HTR-8/SVneo (cell line): Measurements from ENCODE around the gene PLXND1.

Experiments
- DNase-seq: peaks from one replicate; pipeline ENCODE4 v3.0.0; 2011; ENCODE audit warnings: low spot score, mixed read lengths; ENCODE audit not compliant: insufficient read length
- FAIRE-seq: peaks from 2 replicates; lab custom pipeline; 2011; peaks lifted over from hg19 to GRCh38; lab: Jason Lieb, UNC

Gene PLXND1

DNA sequence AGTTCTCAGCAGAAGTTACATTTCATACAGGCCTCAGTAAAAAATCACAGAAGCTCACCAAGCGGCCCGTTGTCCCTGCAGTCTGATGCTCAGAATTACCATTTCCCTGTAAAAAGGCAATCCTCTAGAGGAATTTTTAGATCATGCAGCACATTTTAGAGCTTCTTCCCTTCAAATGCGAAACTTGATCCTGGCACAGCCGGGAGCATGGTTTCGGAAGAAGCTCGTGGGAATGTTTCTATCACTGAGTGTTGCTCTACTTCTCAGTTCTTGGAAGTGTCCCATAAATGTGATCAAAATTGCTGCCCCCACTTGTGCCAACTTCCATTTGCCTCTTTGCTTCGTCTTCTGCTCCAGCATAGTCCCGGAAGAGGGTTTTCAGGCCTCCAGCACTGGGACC, 67.3 kb downstream of the PLXND1 start:
- FAIRE-seq (no peak), DNase-seq (no peak)

DNA sequence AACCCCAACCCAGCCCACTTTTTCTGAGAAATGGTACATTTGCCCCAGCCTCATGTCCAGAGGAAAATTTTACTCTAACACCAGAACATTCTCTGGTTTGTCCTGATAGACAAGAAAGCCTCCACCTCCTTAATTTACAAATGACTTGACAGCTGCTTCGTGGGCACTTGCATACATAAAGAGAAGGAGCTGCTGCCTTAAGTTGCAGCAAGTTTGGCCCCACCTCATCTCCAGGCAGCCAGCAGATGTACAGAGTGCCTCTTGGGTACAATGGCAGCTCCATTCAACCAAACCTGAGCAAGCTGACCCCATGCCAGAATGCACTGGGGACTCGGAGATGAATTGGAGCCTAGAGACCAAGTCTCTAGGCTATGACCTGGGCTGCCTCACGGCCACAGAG, 69.7 kb downstream of the PLXND1 start:
- DNase-seq (no peak), FAIRE-seq (no peak)

DNA sequence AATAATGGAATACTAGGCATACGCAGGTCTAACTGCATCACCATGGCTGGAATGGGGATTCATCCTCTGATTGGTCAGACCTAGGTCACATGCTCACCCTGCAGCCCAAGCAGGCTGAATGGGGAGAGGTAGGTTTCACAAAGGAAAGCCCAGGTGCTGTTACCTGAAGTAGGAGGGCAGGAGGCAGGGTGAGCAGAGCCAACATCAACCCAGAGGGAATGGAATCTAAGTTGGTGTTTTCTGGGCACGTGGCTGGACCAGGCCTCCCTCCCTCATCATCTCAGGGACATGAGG, 70.2 kb downstream of the PLXND1 start:
- FAIRE-seq: no peak
- DNase-seq: no peak

DNA sequence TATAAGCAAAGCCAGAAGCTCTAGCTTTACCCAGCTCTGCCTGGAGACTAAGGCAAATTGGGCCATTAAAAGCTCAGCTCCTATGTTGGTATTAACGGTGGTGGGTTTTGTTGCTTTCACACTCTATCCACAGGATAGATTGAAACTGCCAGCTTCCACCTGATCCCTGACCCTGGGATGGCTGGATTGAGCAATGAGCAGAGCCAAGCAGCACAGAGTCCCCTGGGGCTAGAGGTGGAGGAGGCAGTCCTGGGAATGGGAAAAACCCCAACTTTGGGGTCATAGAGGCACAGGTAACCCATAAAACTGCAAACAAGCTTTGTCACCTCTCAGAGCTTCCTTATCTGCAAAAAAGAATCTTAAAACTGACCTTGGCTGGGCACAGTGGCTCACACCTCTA, 71.4 kb downstream of the PLXND1 start:
- no peak for FAIRE-seq
- no peak for DNase-seq

DNA sequence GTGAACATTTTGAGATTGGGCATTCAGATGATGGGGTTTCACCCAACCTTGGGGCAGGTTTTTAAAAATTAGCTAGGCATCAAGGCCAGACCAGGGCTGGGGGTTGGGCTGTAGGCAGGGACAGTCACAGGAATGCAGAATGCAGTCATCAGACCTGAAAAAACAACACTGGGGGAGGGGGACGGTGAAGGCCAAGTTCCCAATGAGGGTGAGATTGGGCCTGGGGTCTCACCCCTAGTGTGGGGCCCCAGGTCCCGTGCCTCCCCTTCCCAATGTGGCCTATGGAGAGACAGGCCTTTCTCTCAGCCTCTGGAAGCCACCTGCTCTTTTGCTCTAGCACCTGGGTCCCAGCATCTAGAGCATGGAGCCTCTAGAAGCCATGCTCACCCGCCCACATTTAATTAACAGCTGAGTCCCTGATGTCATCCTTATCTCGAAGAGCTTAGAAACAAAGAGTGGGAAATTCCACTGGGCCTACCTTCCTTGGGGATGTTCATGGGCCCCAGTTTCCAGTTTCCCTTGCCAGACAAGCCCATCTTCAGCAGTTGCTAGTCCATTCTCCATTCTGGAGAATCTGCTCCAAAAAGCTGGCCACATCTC, 71.9 kb downstream of the PLXND1 start:
- DNase-seq (no peak), FAIRE-seq (no peak)

DNA sequence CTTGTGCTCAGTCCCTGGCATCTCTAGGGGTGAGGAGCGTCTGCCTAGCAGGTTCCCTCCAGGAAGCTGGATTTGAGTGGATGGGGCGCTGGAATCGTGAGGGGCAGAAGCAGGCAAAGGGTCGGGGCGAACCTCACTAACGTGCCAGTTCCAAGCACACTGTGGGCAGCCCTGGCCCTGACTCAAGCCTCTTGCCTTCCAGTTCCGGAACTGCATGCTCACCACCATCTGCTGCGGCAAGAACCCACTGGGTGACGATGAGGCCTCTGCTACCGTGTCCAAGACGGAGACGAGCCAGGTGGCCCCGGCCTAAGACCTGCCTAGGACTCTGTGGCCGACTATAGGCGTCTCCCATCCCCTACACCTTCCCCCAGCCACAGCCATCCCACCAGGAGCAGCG, 73.1 kb downstream of the PLXND1 start:
- FAIRE-seq (no peak), DNase-seq (no peak)

DNA sequence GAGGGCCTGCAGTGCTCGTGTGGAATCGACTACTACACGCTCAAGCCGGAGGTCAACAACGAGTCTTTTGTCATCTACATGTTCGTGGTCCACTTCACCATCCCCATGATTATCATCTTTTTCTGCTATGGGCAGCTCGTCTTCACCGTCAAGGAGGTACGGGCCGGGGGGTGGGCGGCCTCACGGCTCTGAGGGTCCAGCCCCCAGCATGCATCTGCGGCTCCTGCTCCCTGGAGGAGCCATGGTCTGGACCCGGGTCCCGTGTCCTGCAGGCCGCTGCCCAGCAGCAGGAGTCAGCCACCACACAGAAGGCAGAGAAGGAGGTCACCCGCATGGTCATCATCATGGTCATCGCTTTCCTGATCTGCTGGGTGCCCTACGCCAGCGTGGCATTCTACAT, 74.2 kb downstream of the PLXND1 start:
- FAIRE-seq (no peak), DNase-seq (no peak)

DNA sequence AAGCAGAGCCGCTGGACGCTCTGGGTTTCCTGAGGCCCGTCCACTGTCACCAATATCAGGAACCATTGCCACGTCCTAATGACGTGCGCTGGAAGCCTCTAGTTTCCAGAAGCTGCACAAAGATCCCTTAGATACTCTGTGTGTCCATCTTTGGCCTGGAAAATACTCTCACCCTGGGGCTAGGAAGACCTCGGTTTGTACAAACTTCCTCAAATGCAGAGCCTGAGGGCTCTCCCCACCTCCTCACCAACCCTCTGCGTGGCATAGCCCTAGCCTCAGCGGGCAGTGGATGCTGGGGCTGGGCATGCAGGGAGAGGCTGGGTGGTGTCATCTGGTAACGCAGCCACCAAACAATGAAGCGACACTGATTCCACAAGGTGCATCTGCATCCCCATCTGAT, 74.8 kb downstream of the PLXND1 start:
- FAIRE-seq: no peak

DNA sequence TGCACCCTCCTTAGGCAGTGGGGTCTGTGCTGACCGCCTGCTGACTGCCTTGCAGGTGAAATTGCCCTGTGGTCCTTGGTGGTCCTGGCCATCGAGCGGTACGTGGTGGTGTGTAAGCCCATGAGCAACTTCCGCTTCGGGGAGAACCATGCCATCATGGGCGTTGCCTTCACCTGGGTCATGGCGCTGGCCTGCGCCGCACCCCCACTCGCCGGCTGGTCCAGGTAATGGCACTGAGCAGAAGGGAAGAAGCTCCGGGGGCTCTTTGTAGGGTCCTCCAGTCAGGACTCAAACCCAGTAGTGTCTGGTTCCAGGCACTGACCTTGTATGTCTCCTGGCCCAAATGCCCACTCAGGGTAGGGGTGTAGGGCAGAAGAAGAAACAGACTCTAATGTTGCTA, 75.7 kb downstream of the PLXND1 start:
- FAIRE-seq: no peak

More for the DNA sequence above, 74.8 kb downstream of the PLXND1 start:
- no peak for DNase-seq

DNA sequence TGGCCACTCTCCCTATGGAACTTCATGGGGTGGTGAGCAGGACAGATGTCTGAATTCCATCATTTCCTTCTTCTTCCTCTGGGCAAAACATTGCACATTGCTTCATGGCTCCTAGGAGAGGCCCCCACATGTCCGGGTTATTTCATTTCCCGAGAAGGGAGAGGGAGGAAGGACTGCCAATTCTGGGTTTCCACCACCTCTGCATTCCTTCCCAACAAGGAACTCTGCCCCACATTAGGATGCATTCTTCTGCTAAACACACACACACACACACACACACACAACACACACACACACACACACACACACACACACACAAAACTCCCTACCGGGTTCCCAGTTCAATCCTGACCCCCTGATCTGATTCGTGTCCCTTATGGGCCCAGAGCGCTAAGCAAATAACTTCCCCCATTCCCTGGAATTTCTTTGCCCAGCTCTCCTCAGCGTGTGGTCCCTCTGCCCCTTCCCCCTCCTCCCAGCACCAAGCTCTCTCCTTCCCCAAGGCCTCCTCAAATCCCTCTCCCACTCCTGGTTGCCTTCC, 76.2 kb downstream of the PLXND1 start:
- no peak for DNase-seq
- FAIRE-seq: no peak

More for the DNA sequence above, 75.7 kb downstream of the PLXND1 start:
- DNase-seq: no peak

DNA sequence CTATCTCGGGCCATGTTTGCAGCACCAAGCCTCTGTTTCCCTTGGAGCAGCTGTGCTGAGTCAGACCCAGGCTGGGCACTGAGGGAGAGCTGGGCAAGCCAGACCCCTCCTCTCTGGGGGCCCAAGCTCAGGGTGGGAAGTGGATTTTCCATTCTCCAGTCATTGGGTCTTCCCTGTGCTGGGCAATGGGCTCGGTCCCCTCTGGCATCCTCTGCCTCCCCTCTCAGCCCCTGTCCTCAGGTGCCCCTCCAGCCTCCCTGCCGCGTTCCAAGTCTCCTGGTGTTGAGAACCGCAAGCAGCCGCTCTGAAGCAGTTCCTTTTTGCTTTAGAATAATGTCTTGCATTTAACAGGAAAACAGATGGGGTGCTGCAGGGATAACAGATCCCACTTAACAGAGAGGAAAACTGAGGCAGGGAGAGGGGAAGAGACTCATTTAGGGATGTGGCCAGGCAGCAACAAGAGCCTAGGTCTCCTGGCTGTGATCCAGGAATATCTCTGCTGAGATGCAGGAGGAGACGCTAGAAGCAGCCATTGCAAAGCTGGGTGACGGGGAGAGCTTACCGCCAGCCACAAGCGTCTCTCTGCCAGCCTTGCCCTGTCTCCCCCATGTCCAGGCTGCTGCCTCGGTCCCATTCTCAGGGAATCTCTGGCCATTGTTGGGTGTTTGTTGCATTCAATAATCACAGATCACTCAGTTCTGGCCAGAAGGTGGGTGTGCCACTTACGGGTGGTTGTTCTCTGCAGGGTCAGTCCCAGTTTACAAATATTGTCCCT, 76.9 kb downstream of the PLXND1 start:
- FAIRE-seq (no peak), DNase-seq (no peak)

DNA sequence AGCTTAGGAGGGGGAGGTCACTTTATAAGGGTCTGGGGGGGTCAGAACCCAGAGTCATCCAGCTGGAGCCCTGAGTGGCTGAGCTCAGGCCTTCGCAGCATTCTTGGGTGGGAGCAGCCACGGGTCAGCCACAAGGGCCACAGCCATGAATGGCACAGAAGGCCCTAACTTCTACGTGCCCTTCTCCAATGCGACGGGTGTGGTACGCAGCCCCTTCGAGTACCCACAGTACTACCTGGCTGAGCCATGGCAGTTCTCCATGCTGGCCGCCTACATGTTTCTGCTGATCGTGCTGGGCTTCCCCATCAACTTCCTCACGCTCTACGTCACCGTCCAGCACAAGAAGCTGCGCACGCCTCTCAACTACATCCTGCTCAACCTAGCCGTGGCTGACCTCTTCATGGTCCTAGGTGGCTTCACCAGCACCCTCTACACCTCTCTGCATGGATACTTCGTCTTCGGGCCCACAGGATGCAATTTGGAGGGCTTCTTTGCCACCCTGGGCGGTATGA, 77.8 kb downstream of the PLXND1 start, which contains the start of gene RHO:
Gene RHO, plus strand, starts transcription at position 51 of the 512 bp plus-strand sequence. Its CDS starts 95 bp downstream, at position 146.
- FAIRE-seq (no peak), DNase-seq (no peak)

DNA sequence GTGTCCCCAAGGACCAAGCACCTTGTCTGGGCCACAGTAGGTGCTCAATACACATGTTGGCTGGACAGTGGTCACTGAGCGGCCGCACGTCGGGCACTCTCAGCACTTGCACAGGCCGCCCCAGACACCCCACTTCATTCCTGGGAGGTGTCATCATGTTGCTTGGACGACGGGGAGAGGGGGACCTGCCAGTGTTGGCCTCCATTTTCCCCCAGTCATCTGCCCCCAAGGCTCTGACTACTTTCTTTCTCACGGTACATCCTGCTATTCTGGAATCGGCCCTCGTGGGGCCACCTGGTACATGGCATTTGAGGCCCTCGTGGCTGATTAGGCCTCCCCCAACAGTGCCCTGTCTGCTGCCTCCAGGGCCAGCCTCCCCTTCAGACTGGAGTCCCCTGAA, 79.2 kb downstream of the PLXND1 start:
- DNase-seq: no peak
- FAIRE-seq: no peak

DNA sequence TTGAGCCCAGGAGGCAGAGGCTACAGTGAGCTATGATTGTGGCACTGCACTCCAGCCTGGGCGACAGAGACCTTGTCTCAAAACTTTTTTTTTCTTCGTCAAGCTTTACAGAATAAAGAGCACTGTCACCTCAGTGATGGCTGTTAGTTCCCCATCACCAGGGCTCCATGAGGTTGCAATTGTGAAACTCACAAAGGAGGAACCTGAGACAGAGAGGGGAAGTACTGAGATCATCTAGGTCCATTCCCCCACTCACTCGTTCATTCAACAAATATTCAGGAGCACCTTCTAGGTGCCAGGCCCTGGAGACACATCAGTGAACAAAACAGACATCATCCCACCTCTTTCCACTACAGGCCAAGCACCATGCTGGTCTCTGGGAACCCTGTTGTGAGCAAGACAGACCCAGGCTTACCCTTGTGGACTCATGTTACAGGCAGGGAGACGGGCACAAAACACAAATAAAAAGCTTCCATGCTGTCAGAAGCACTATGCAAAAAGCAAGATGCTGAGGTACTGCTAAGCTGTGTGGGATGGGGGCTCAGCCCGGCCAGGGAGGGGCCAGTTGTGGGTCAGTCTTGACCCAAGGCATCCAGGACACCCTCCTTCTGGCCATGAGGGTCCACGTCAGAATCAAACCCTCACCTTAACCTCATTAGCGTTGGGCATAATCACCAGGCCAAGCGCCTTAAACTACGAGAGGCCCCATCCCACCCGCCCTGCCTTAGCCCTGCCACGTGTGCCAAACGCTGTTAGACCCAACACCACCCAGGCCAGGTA, 80.2 kb downstream of the PLXND1 start:
- FAIRE-seq: no peak
- DNase-seq: no peak

DNA sequence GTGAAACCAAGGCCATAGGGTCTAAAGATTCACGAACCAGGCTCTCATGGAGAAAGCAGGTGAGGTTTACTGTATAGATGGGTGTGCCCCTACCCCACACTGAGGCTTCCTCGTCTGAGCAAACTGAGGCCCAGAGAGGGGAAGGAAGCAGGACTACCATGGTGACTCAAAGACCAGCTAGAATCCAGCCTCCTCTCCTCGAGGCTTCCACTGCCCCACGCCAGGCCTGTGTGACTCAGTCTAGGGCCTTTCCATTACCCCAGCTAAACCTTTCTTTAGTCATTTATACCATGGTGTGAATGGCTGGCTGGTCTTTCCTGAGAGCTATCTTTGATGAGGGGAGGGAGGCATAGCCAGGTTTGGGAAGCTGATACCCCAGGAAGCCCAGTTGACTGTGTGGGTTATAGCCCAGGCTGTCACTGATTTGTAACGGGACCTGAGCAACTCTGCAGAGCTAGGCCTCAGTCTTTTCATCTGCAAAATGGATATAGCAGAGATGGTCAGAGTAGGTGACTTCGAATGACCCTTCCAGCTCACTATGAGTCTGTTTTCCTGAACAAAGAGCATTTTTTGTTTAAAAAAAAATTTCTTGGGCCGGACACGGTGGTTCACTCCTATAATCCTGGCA, 81.0 kb downstream of the PLXND1 start:
- no peak for FAIRE-seq
- DNase-seq: no peak

DNA sequence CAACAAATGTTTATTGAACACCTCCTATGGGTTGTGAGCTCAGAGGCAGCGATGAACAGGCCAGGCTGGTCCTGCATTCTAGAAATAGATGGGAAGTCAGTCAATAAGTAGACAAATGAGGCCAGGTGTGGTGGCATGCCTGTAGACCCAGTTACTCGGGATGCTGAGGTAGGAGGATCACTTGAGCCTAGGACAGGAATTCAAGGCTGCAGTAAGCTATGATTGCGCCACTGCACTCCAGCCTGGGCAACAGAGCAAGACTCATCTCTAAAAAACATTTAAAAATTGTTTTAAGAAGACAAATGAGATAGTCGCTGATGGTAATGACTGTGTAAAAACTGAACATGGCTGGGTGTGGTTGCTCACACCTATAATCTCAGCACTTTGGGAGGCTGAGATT, 82.4 kb downstream of the PLXND1 start:
- DNase-seq (no peak), FAIRE-seq (no peak)

DNA sequence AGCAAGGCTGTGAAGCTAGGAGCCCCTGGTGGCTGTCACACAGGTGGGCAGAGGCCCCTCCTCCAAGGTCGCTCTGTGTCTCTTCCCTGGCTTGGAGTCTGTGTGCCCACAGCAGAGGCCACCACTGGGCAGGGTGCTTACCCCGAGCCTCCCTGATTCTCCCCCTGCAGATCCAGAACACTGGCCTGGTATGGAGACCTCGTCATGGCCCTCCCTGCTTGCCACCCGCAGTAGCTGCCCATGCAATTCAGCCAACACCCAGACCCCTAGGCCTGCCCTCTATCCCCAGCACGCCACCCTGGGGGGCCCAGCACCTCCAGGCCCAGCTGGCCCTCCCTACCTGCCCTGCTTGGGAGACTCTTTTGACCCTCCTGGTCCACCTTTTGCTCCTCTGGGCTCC, 83.5 kb downstream of the PLXND1 start:
- DNase-seq (no peak), FAIRE-seq (no peak)

DNA sequence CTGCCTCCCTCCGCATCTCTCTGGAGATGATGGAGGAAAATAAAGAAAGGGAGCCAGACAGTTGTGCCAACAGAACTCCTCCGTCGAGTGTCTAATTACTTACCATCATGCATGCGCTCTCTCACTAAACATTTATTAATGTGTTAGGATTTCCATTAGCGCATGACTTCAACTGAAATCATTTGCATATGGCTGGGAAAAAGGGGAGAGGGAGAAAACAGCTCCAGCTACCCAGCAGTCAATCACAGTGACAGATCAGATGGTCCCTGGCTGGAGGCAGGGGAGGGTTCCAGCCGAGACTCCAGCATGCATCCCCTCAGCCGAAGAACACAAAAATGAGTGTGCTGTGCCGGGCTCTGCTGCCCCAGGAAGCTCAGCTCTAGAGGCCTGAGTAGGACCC, 84.9 kb downstream of the PLXND1 start:
- no peak for DNase-seq
- FAIRE-seq: no peak

DNA sequence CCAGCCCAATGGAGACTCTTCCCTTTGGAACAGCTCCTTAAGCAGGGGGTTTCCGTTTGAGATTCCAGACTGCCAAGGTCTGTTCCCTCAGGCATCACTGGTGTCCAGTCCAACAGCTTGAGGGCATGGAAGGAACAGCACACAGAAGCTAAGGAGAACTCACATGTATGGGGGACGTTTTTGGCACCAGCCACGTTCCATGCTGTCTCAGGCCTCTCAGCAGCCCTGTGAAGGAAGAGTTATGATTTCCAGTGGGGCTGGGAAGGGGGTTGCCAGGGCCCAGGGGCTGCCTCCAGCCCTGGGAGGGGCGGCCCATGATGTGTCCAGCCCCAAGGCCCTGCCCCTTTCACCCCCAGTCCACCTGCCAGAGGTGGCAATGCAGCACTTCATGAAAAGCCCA, 85.5 kb downstream of the PLXND1 start:
- no peak for FAIRE-seq
- DNase-seq: no peak

DNA sequence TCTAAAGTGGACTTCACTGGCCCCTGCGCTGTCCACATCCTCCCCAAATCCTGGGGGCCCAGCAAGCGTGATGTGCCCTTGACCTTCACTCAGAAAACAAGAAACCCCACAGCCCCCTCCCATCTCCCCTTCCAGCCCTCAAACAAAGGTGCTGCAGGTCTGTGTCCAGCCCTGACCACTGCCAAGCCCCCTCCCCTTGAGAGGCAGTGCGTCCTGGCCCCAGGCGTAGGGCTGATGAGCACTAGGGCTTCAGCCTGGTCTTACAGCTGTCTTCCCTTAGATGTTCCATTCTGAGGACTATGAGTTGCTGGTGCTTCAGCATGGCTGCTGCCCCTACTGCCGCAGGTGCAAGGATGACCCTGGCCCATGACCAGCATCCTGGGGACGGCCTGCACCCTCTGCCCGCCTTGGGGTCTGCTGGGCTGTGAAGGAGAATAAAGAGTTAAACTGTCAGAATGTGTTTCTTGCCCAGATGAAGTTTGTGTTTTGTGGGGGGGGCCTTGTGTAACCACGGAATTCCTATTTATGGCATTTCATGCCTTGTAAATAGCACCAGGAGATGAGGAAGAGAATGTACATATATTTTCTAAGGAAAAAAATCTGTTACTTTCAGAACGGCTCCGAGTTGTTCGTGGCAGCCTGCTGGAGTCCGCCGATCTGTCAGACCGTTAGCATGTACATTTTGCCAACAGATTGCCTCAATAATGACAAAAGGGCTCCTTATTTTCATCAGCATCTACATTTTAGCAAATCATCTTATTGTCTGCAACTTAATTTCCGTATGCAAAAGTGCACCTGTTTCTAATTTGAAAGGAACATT, 86.4 kb downstream of the PLXND1 start:
- DNase-seq (no peak), FAIRE-seq (no peak)
